C4-2B (cell line): Measurements from ENCODE around the gene TBC1D22B.

ENCODE experiments used
- H3K27ac ChIP-seq: fragments of 450-650 bp; 2 replicates; pipeline ENCODE4 v1.5.1; 2017
- CTCF ChIP-seq: fragments of 450-650 bp; conservative IDR thresholded peaks from 2 replicates; pipeline ENCODE4 v1.5.1; 2017; ENCODE audit warnings: mild to moderate bottlenecking
- ZFX ChIP-seq: fragments of 450-650 bp; IDR thresholded peaks from 2 replicates; pipeline ENCODE4 v1.6.1; 2017

Gene TBC1D22B

GRCh38 chr6:37218061-37218460, 39.5 kb upstream of the TBC1D22B start:
- TF ChIP-seq CTCF (no peak), ZFX (no peak)
- no peak overlapping the region for H3K27ac ChIP-seq

GRCh38 chr6:37218511-37218910, 39.1 kb upstream of the TBC1D22B start:
- H3K27ac ChIP-seq = no peak overlapping the region

GRCh38 chr6:37221585-37222124, 35.9 kb upstream of the TBC1D22B start:
- TF ChIP-seq CTCF (no peak), ZFX (no peak)
- peak overlapping the region; percentile 41; the same call in 1 of the 2 replicates for H3K27ac ChIP-seq

More at GRCh38 chr6:37218511-37218910, 39.1 kb upstream of the TBC1D22B start:
- no peak for TF ChIP-seq ZFX
- no peak for TF ChIP-seq CTCF

GRCh38 chr6:37222125-37222967, 35.2 kb upstream of the TBC1D22B start:
- H3K27ac ChIP-seq = peak overlapping the region; percentile 41
- no peak for TF ChIP-seq CTCF
- no peak for TF ChIP-seq ZFX

GRCh38 chr6:37222992-37223391, 34.6 kb upstream of the TBC1D22B start:
- no peak overlapping the region for H3K27ac ChIP-seq
- TF ChIP-seq CTCF = no peak
- TF ChIP-seq ZFX = no peak

GRCh38 chr6:37225350-37226169, 32.0 kb upstream of the TBC1D22B start:
- H3K27ac ChIP-seq = no peak overlapping the region
- no peak for TF ChIP-seq CTCF

- no peak for TF ChIP-seq ZFX
- no peak for TF ChIP-seq CTCF
- H3K27ac ChIP-seq = no peak overlapping the region
Measured at GRCh38 chr6:37230104-37230503, 27.5 kb upstream of the TBC1D22B start.
